H1 (cell line): ENCODE data around the gene DDI2. TPM values are rescaled to one million over a fixed set of nuclear protein-coding genes. Genes with fewer than 3 reads are reported as not detected.

Experiments
- CTCF ChIA-PET: fragments of 300-600 bp; sonication (Branson Sonifier 250); formaldehyde crosslinking; loops from one replicate; lab custom pipeline; 2021; ENCODE audit not compliant: partially characterized antibody; lab: Charles Lee
- POLR2A ChIA-PET: fragments of 300-600 bp; sonication (Branson Sonifier 250); formaldehyde crosslinking; loops from one replicate; lab custom pipeline; 2021; ENCODE audit warnings: inconsistent platforms; ENCODE audit not compliant: partially characterized antibody; lab: Charles Lee
- DNase-seq, 2 experiments: peaks; one replicate each; pipeline versions ENCODE4 v3.0.0 to v3.0.0-alpha.2; 2010 to 2022; ENCODE audit warnings: low spot score in 2 of 2, low read depth in 1 of 2, mixed read lengths in 1 of 2
- FAIRE-seq: peaks from 2 replicates; lab custom pipeline; 2011; peaks lifted over from hg19 to GRCh38; lab: Jason Lieb, UNC
- H2AFZ ChIP-seq: 2 replicates; pipeline ENCODE4 v1.8.1; 2012; ENCODE audit warnings: low read length, inconsistent platforms
- H2AK5ac ChIP-seq: 2 replicates; pipeline ENCODE4 v1.6.1; 2013; ENCODE audit warnings: low read depth, low read length
- H2BK120ac ChIP-seq: replicated peaks from 2 replicates; pipeline ENCODE3; 2013; ENCODE audit warnings: low read depth, low read length, inconsistent platforms
- H2BK12ac ChIP-seq: 2 replicates; pipeline ENCODE4 v1.6.1; 2013; ENCODE audit warnings: low read depth, low read length
- H2BK15ac ChIP-seq: 2 replicates; pipeline ENCODE4 v1.6.1; 2013; ENCODE audit warnings: low read length
- H2BK20ac ChIP-seq: 2 replicates; pipeline ENCODE4 v1.6.1; 2013; ENCODE audit warnings: low read length
- H2BK5ac ChIP-seq: 2 replicates; pipeline ENCODE4 v1.6.1; 2013; ENCODE audit warnings: low read depth, low read length
- H3K14ac ChIP-seq: 2 replicates; pipeline ENCODE4 v1.6.1; 2013; ENCODE audit warnings: inconsistent platforms; ENCODE audit not compliant: insufficient read length
- H3K18ac ChIP-seq: 2 replicates; pipeline ENCODE4 v1.6.1; 2013; ENCODE audit warnings: low read length; ENCODE audit errors: extremely low read depth
- H3K23ac ChIP-seq: 2 replicates; pipeline ENCODE4 v1.6.1; 2013; ENCODE audit warnings: inconsistent platforms; ENCODE audit not compliant: insufficient read length
- H3K23me2 ChIP-seq: 2 replicates; pipeline ENCODE4 v1.6.1; 2013; ENCODE audit warnings: low read depth, low read length
- H3K27ac ChIP-seq: 2 replicates; pipeline ENCODE4 v1.6.1; 2011; ENCODE audit warnings: low read depth, low read length, inconsistent platforms
- H3K27me3 ChIP-seq, 4 experiments: replicated peaks in 1 of 4; 1 replicate in 1 of 4; 2 replicates in 3 of 4; pipeline versions ENCODE4 v1.6.1 to v1.8.1; 2011 to 2013; ENCODE audit warnings: low read length in 3 of 4, mild to moderate bottlenecking in 3 of 4, inconsistent platforms in 2 of 4, mixed read lengths in 2 of 4, moderate library complexity in 1 of 4; ENCODE audit not compliant: control insufficient read depth in 3 of 4, insufficient read depth in 3 of 4; ENCODE audit errors: extremely low read depth in 1 of 4
- H3K36me3 ChIP-seq, 4 experiments: 2 replicates each; pipeline versions ENCODE4 v1.6.1 to v1.8.1; 2011 to 2013; ENCODE audit warnings: mild to moderate bottlenecking in 4 of 4, low read length in 3 of 4, moderate library complexity in 2 of 4, control low read depth in 1 of 4, inconsistent platforms in 1 of 4; ENCODE audit not compliant: insufficient read depth in 4 of 4, control insufficient read depth in 2 of 4
- H3K4ac ChIP-seq: replicated peaks from 2 replicates; pipeline ENCODE3; 2013; ENCODE audit warnings: low read length, low read depth, mixed read lengths, inconsistent platforms; ENCODE audit not compliant: insufficient read length
- H3K4me1 ChIP-seq, 4 experiments: replicated peaks in 1 of 4; 1 replicate in 1 of 4; 2 replicates in 3 of 4; pipeline versions ENCODE4 v1.6.1 to v1.8.1; 2011 to 2013; ENCODE audit warnings: low read length in 3 of 4, inconsistent platforms in 2 of 4, mixed read lengths in 1 of 4; ENCODE audit not compliant: insufficient read depth in 4 of 4, control insufficient read depth in 3 of 4
- H3K4me2 ChIP-seq, 2 experiments: 2 replicates each; pipeline versions ENCODE4 v1.6.1 to v1.8.1; 2011 to 2013; ENCODE audit warnings: low read depth in 2 of 2, low read length in 2 of 2, control low read depth in 1 of 2, inconsistent platforms in 1 of 2, mild to moderate bottlenecking in 1 of 2; ENCODE audit not compliant: insufficient read depth in 1 of 2
- H3K4me3 ChIP-seq, 4 experiments: fragments of 200-600, 300-600 bp in 1 of 4; sonication (generic), shearing (Covaris generic), sonication (Bioruptor Twin) in 1 of 4; 2 replicates each; pipeline versions ENCODE4 v1.5.1 to v1.8.1; 2011 to 2016; ENCODE audit warnings: low read length in 4 of 4, low read depth in 3 of 4, control low read depth in 2 of 4, inconsistent platforms in 2 of 4, mild to moderate bottlenecking in 2 of 4, mixed read lengths in 1 of 4, moderate library complexity in 1 of 4; ENCODE audit not compliant: insufficient read depth in 2 of 4; ENCODE audit errors: extremely low read depth in 1 of 4
- H3K56ac ChIP-seq: replicated peaks from 2 replicates; pipeline ENCODE3; 2013; ENCODE audit warnings: low read depth, mild to moderate bottlenecking, mixed read lengths, low read length, inconsistent platforms; ENCODE audit not compliant: insufficient read length
- H3K79me1 ChIP-seq: 2 replicates; pipeline ENCODE4 v1.6.1; 2013; ENCODE audit warnings: low read depth, low read length, control low read depth
- H3K79me2 ChIP-seq, 2 experiments: 2 replicates each; pipeline versions ENCODE4 v1.6.1 to v1.8.1; 2012 to 2013; ENCODE audit warnings: low read length in 2 of 2, mild to moderate bottlenecking in 2 of 2, inconsistent platforms in 1 of 2; ENCODE audit not compliant: insufficient read depth in 2 of 2, control insufficient read depth in 1 of 2
- H3K9ac ChIP-seq, 4 experiments: replicated peaks in 1 of 4; 1 replicate in 1 of 4; 2 replicates in 3 of 4; pipeline versions ENCODE4 v1.6.1 to v1.8.1; 2011 to 2013; ENCODE audit warnings: low read depth in 3 of 4, low read length in 3 of 4, control low read depth in 2 of 4, mild to moderate bottlenecking in 2 of 4, moderate library complexity in 2 of 4, inconsistent platforms in 1 of 4; ENCODE audit errors: extremely low read depth in 1 of 4
- H3K9me3 ChIP-seq, 2 experiments: 2 replicates each; pipeline versions ENCODE4 v1.6.1 to v1.8.1; 2012 to 2013; ENCODE audit warnings: mild to moderate bottlenecking in 2 of 2, moderate library complexity in 2 of 2, control low read depth in 1 of 2, inconsistent platforms in 1 of 2, low read depth in 1 of 2, low read length in 1 of 2, mixed read lengths in 1 of 2; ENCODE audit not compliant: insufficient read depth in 2 of 2
- H4K20me1 ChIP-seq, 2 experiments: replicated peaks in 1 of 2; 2 replicates each; pipeline versions ENCODE3 to v1.8.1; 2011 to 2013; ENCODE audit warnings: inconsistent platforms in 2 of 2, low read length in 2 of 2, mild to moderate bottlenecking in 1 of 2; ENCODE audit not compliant: insufficient read depth in 2 of 2, control insufficient read depth in 1 of 2
- H4K5ac ChIP-seq: 2 replicates; pipeline ENCODE4 v1.6.1; 2013; ENCODE audit warnings: low read length, low read depth, mixed read lengths, inconsistent platforms; ENCODE audit not compliant: insufficient read length
- H4K8ac ChIP-seq: 2 replicates; pipeline ENCODE4 v1.8.0; 2013; ENCODE audit warnings: mild to moderate bottlenecking, moderate library complexity, low read length, inconsistent platforms; ENCODE audit not compliant: insufficient read depth; ENCODE audit errors: extremely low read depth
- H4K91ac ChIP-seq: replicated peaks from 2 replicates; pipeline ENCODE3; 2013; ENCODE audit warnings: low read length, mixed read lengths, inconsistent platforms; ENCODE audit not compliant: insufficient read length
- ATF3 ChIP-seq: IDR thresholded peaks from 2 replicates; pipeline ENCODE4 v1.6.1; 2011; ENCODE audit warnings: low read depth, mild to moderate bottlenecking, low read length; ENCODE audit not compliant: insufficient read depth
- BCL11A ChIP-seq, 2 experiments: IDR thresholded peaks; one replicate each; pipeline ENCODE4 v1.6.1; 2011; ENCODE audit warnings: low read depth in 2 of 2, low read length in 2 of 2, mild to moderate bottlenecking in 2 of 2
- CHD2 ChIP-seq: IDR thresholded peaks from 2 replicates; pipeline ENCODE4 v1.6.1; 2012; ENCODE audit warnings: low read length, improper control_type of control experiment
- CREB1 ChIP-seq: IDR thresholded peaks from 2 replicates; pipeline ENCODE4 v1.6.1; 2012; ENCODE audit warnings: inconsistent platforms
- POLR2A ChIP-seq, 2 experiments: IDR thresholded peaks; 1 replicate in 1 of 2; 2 replicates in 1 of 2; pipeline ENCODE4 v1.6.1; 2011; ENCODE audit warnings: low read depth in 2 of 2, low read length in 2 of 2, mild to moderate bottlenecking in 2 of 2; ENCODE audit errors: control extremely low read depth in 1 of 2
- POLR2AphosphoS5 ChIP-seq: IDR thresholded peaks from 2 replicates; pipeline ENCODE4 v1.6.1; 2011; ENCODE audit warnings: low read depth, low read length
- SIRT6 ChIP-seq: IDR thresholded peaks from one replicate; pipeline ENCODE4 v1.7.1; 2012; ENCODE audit warnings: low read length, inconsistent platforms
- TAF1 ChIP-seq: IDR thresholded peaks from 2 replicates; pipeline ENCODE4 v1.6.1; 2011; ENCODE audit warnings: mild to moderate bottlenecking, low read depth, low read length
- TCF12 ChIP-seq: IDR thresholded peaks from 2 replicates; pipeline ENCODE4 v1.6.1; 2011; ENCODE audit warnings: low read depth, mild to moderate bottlenecking, low read length
- YY1 ChIP-seq: IDR thresholded peaks from 2 replicates; pipeline ENCODE4 v1.6.1; 2011; ENCODE audit warnings: low read depth, mild to moderate bottlenecking, low read length
- ZNF274 ChIP-seq: IDR thresholded peaks from 2 replicates; pipeline ENCODE4 v1.7.0; 2012; ENCODE audit warnings: low read length, borderline replicate concordance; ENCODE audit errors: extremely low read depth
- WGBS, 2 experiments: shearing (Covaris generic) in 1 of 2; methylation state at CpG; one replicate each; pipeline versions ENCODE4 v1.1.6 to v1.1.7; 2013 to 2015; ENCODE audit warnings: low lambda C conversion rate in 2 of 2, mixed read lengths in 2 of 2, inconsistent platforms in 1 of 2, low coverage in 1 of 2, missing lambda C conversion rate in 1 of 2; ENCODE audit not compliant: insufficient replicate concordance in 2 of 2, insufficient coverage in 1 of 2, insufficient read length in 1 of 2; ENCODE audit errors: extremely low coverage in 1 of 2, missing lambda C conversion rate in 1 of 2; 5-methylcytosine and 5-hydroxymethylcytosine counted together
- polyA plus RNA-seq, 7 experiments: library from polyadenylated mRNA; depleted of rRNA in 3 of 7; stranded (reverse) in 5 of 7; unstranded in 2 of 7; fragments of >200 nt in 5 of 7; fragments of 200-250 nt in 2 of 7; gene quantifications; 1 replicate in 5 of 7; 2 replicates in 1 of 7; 4 replicates in 1 of 7; pipeline versions ENCODE4 v1.2.1 to v1.2.3, GENCODE V29; 2011 to 2013; ENCODE audit warnings: missing spikeins in 2 of 7, mixed read lengths in 2 of 7
- total RNA-seq: library from RNA; stranded (reverse); fragmentation: NEBNext Ultra II Directional; extraction: Animal tissue kit (Norgen Biotek cat#: 25700); gene quantifications from 2 replicates; pipeline ENCODE4 v1.2.1, GENCODE V29; 2021

Gene DDI2
- total and polyA plus RNA-seq, 2 of the 8 experiments (the other 6 are each of a cell fraction or from before 2014, with no cell fraction given): 7.7 to 38.3 TPM

- CTCF ChIA-PET: interaction anchor here (0.7 to 3.0 kb wide), 8 partner anchors 9 to 58 kb away, joined by 3 to 14 read pairs (median 4); no protein-coding TSS in a partner anchor
- no peak for TF ChIP-seq SIRT6
- no peak for TF ChIP-seq POLR2A (IDR thresholded peaks at IDR 0.05; ENCODE audit: control extremely low read depth in 1 of 2, low read depth in 2 of 2, low read length in 2 of 2)
- no peak for TF ChIP-seq BCL11A (IDR thresholded peaks at IDR 0.05; ENCODE audit: low read depth in 2 of 2, low read length in 2 of 2)
- TF ChIP-seq TAF1: no peak
- no peak for TF ChIP-seq YY1
- no peak for TF ChIP-seq CHD2
- no peak for TF ChIP-seq POLR2AphosphoS5
- no peak for TF ChIP-seq ZNF274
- no peak for TF ChIP-seq CREB1
- no peak for TF ChIP-seq ATF3
- TF ChIP-seq TCF12: no peak
Measured at GRCh38 chr1:15654091-15654690, 36.9 kb downstream of the DDI2 start.

More at GRCh38 chr1:15654091-15654690, 36.9 kb downstream of the DDI2 start:
- Histone ChIP-seq H3K4me1 (no peaks in the 10 kb centered on the region), H4K5ac (no peak overlapping the region), H4K8ac (no peak overlapping the region), H3K79me1 (no peaks in the 10 kb centered on the region; the same call in 1 of the 2 replicates), H3K36me3 (peaks cover 3 to 70% (median 35%) of the 10 kb centered on the region in 4 experiments; a peak in 7 of 8 replicates), H3K4ac (no peak overlapping the region), H2BK120ac (no peak overlapping the region), H3K14ac (no peak overlapping the region), H2BK5ac (no peak overlapping the region), H3K9ac (no peak overlapping the region), H3K27ac (no peak overlapping the region), H2BK15ac (no peak overlapping the region), H4K20me1 (no peaks in the 10 kb centered on the region), H3K4me2 (no peak overlapping the region), H2AFZ (no peak overlapping the region), H3K18ac (no peak overlapping the region), H3K23me2 (no peaks in the 10 kb centered on the region), H3K79me2 (no peaks in the 10 kb centered on the region), H4K91ac (no peak overlapping the region), H3K27me3 (no peaks in the 10 kb centered on the region), H2AK5ac (no peak overlapping the region), H3K56ac (no peak overlapping the region), H2BK12ac (no peak overlapping the region), H3K23ac (no peak overlapping the region), H3K4me3 (no peak overlapping the region), H2BK20ac (no peak overlapping the region), H3K9me3 (no peaks in the 10 kb centered on the region)
- 88% methylated on average over 6 of the region's 6 CpGs; no CpG with 5 or more reads in 1 of the 2 experiments for WGBS, 2 experiments
- FAIRE-seq: no peak
- DNase-seq: no peak
- POLR2A ChIA-PET: no interaction called here
